GM12874 (cell line): Measurements from ENCODE around the gene GSX2.

ENCODE experiments used
- TF ChIP-seq, protein P1 (sequence below): IDR thresholded peaks from 2 replicates; pipeline ENCODE4 v1.5.1; 2011; ENCODE audit warnings: low read depth, mild to moderate bottlenecking, control low read depth, low read length, moderate library complexity; ENCODE audit not compliant: insufficient read depth

GSX2 gene

DNA sequence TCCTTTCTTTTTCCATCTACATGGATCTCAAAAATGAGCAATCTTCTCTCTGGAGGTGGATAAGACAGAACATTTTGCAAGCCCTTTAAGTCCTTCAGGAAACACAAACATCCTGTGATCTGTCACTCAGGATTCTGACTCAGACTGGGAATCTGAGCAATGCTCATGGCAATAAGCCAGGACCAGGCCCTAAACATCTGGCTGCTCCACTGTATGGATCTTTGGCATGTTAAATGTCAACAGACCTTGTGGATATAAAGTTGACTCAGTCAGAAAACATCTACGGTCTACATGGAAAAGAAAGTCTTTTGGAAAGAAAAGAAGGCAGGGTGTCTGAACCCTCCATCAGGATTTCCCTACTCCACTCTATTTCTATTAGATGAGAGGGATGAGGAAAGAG, 17.8 kb upstream of the GSX2 start:
- TF ChIP-seq, protein P1, sequence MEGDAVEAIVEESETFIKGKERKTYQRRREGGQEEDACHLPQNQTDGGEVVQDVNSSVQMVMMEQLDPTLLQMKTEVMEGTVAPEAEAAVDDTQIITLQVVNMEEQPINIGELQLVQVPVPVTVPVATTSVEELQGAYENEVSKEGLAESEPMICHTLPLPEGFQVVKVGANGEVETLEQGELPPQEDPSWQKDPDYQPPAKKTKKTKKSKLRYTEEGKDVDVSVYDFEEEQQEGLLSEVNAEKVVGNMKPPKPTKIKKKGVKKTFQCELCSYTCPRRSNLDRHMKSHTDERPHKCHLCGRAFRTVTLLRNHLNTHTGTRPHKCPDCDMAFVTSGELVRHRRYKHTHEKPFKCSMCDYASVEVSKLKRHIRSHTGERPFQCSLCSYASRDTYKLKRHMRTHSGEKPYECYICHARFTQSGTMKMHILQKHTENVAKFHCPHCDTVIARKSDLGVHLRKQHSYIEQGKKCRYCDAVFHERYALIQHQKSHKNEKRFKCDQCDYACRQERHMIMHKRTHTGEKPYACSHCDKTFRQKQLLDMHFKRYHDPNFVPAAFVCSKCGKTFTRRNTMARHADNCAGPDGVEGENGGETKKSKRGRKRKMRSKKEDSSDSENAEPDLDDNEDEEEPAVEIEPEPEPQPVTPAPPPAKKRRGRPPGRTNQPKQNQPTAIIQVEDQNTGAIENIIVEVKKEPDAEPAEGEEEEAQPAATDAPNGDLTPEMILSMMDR = no peak

DNA sequence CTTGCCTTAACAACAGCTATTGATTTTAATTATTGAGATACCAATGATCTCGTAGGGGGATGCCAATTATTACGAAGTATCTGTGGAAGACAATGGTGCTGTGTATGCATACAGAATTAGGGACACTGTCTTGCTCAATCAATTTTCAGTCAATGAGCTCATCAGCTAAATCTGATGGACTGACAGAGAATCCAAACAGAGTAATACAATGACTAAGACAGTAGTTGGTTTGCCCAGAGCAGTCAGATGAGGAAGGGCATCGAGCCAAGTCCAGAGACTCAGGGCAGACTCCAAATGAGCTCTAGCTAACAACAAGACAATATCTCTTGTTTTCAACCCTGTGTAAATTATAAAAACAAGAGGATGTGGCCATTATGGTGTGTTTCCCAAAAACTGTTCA, 14.7 kb upstream of the GSX2 start:
- TF ChIP-seq, protein P1 = no peak

DNA sequence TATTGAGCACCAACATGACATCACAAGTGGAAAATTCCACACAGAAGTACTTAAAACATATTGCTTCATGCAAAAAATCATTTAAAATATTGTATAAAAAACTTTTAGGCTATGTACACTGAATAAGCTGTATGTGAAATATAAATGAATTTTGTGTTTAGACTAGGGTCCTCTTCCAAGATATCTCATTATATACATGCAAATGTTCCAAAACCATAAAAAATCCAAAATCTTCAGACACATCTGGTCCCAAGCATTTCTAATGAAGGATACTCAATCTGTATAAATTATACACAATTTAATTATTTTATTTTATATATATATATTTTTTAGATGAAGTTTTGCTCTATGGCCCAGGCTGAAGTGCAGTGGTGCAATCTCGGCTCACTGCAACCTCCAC, 10.1 kb upstream of the GSX2 start:
- TF ChIP-seq, protein P1 = no peak

DNA sequence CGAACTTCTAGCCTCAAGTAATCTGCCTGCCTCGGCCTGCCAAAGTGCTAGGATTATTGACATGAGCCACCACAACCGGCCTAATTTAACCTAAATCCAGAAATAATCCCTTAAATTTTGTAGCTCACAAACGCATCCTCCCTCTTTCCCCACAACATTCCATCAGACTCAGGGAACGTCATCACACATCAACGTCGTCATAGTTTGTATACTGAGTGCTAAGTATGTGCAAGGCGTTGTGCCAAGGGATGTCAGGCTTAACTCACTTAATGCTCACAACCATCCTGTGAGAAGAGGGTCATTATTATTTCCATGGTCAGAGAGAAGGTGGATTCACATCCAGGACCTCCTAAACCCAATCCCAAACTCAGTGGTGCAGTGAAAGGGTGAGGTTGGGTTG, 9.6 kb upstream of the GSX2 start:
- TF ChIP-seq, protein P1 = no peak

DNA sequence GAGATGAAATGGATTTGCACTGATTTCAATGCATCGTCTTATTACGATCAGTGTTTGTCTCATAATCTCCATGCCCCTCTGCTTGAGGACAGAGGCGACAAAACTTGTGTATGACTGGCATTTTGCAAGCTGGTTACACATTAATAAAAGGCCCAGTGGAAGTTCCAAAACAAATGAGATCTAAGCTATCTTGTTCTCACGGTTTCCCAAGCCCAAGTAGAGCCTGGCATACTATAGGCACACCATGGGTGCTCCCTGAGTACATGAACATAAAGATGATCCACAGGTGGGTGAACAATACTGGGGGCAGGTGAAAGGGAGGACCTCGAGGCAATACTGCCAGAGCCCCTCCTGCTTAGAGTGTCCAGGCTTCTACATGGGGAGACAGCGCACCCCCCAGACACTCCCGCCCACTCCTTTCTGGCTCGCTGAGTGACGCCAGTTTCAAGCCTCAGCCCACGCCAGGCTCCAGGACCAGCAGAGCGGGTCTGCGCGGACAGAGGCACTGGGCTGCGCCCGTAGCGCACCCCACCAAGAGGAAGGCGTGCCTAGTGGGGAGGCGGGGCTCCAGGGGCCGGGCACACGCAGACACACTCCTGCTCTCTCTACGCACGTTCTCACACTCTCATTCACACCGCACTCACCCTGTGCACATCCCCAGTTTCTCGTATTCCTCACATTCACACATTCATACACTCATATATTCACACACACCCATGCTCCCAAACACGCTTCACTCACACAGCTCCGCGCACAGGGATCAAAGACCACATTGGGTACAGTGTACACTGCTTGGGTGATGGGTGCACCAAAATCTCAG, 8.9 kb upstream of the GSX2 start:
- TF ChIP-seq, protein P1 = no peak

DNA sequence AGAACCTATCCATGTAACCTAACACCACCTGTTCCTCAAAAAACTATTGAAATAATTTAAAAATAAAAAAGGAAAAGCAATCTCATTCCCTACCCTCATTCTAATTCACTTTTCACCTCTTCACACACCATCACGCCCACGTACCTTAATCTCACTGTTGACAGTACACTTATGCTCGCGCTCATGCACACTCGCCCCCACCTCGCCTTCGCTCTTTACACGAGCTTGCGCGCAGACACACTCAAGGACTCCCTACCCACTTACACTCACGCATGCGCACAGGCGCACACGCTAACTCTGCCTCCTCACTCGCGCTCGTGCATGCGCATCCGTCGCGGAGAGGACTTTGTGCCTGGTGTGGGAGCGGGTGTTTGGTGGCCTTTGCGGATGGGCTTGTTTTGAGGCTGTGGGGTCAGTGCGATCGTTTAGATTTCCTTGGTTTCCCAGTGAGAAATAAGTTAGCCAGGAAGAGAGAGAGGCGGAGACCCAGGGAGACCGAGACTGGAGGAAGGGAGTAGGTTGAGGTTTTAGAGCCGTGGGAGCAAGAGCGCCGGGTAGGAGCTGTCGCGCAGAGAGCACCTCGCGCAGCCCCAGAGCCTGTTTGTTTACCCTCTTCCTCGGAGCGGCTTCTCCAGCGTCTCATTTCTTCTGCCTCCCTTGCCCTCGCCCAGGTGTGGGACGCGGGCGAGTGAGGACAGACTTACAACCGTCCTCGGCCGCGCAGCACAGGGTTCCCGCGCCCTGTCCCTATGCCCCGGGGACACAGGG, 8.1 kb upstream of the GSX2 start:
- TF ChIP-seq, protein P1 = no peak
